Erythroblast (primary cell): ENCODE results near the gene MYB.

Source experiments
- GATA1 ChIP-seq: IDR thresholded peaks from 2 replicates; pipeline ENCODE4 v1.6.1; 2011; ENCODE audit warnings: low read depth, mild to moderate bottlenecking, control low read depth, low read length, moderate library complexity
- POLR2A ChIP-seq: IDR thresholded peaks from 2 replicates; pipeline ENCODE4 v1.6.1; 2011; ENCODE audit warnings: mild to moderate bottlenecking, low read length

DNA sequence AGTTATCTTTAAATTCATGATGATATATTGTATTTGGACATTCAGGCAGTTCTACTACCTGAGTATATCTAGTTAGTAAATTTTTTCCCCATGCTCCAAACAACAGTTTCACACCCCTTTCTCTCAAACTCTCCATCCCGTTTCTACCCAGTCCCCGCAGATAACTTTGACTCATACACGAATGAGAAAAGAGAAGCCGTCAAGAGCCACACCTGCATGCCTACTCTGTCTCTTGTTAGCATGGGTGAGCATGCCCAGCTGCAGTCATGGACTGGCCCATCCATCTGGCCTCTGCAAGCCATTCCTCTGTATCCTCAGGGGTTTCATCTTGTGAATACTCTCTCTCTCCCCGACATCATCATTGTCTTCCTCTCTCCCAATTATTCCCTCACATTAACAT, 41.5 kb downstream of the MYB start:
- TF ChIP-seq GATA1 (no peak), POLR2A (no peak)
